HepG2 (cell line): ENCODE data around the gene COL18A1. TPM values are rescaled to one million over a fixed set of nuclear protein-coding genes. Genes with fewer than 3 reads are reported as not detected.

Source experiments
- ATRX ChIP-seq: sonication (generic); formaldehyde crosslinking; IDR thresholded peaks from 2 replicates; pipeline ENCODE4 v1.4.0; 2020; ENCODE audit warnings: missing genetic modification reagents, borderline replicate concordance
- CENPX ChIP-seq: sonication (generic); formaldehyde crosslinking; IDR thresholded peaks from 2 replicates; pipeline ENCODE4 v1.9.0; 2021; ENCODE audit warnings: mild to moderate bottlenecking, missing genetic modification reagents, moderate library complexity
- FOXM1 ChIP-seq: sonication (generic); formaldehyde crosslinking; IDR thresholded peaks from 2 replicates; pipeline ENCODE4 v1.5.0; 2020; ENCODE audit warnings: missing genetic modification reagents
- GFI1 ChIP-seq: sonication (generic); formaldehyde crosslinking; IDR thresholded peaks from 2 replicates; pipeline ENCODE4 v1.5.0; 2020; ENCODE audit warnings: missing genetic modification reagents, mild to moderate bottlenecking, borderline replicate concordance
- MEF2D ChIP-seq: sonication (generic); formaldehyde crosslinking; IDR thresholded peaks from 2 replicates; pipeline ENCODE4 v1.5.1; 2020; ENCODE audit warnings: mild to moderate bottlenecking, missing genetic modification reagents
- MYNN ChIP-seq: sonication (generic); formaldehyde crosslinking; IDR thresholded peaks from 2 replicates; pipeline ENCODE4 v1.4.0; 2020; ENCODE audit warnings: mild to moderate bottlenecking, low read depth, missing genetic modification reagents
- PRMT3 ChIP-seq: sonication (generic); formaldehyde crosslinking; IDR thresholded peaks from 2 replicates; pipeline ENCODE4 v1.8.1; 2022; ENCODE audit warnings: low read depth, mild to moderate bottlenecking, moderate library complexity, missing genetic modification reagents, borderline replicate concordance
- TCF7L2 ChIP-seq: IDR thresholded peaks from 2 replicates; pipeline ENCODE4 v1.6.1; 2011; ENCODE audit warnings: mild to moderate bottlenecking, low read depth, low read length, moderate library complexity
- ZFYVE20 ChIP-seq: sonication (generic); formaldehyde crosslinking; IDR thresholded peaks from 2 replicates; pipeline ENCODE4 v1.8.0; 2023; ENCODE audit warnings: low read depth, mild to moderate bottlenecking, moderate library complexity, missing genetic modification reagents, borderline replicate concordance
- ZNF138 ChIP-seq: sonication (generic); formaldehyde crosslinking; IDR thresholded peaks from 2 replicates; pipeline ENCODE4 v1.5.0; 2020; ENCODE audit warnings: mild to moderate bottlenecking, low read depth, missing genetic modification reagents
- ZNF160 ChIP-seq: sonication (generic); formaldehyde crosslinking; IDR thresholded peaks from 2 replicates; pipeline ENCODE4 v1.8.0; 2022; ENCODE audit warnings: mild to moderate bottlenecking, inconsistent platforms, missing genetic modification reagents
- ZNF207 ChIP-seq: fragments of 450-650 bp; IDR thresholded peaks from 2 replicates; pipeline ENCODE4 v1.6.1; 2016; ENCODE audit warnings: antibody characterized with exemption, borderline replicate concordance
- ZNF230 ChIP-seq: sonication (generic); formaldehyde crosslinking; IDR thresholded peaks from 2 replicates; pipeline ENCODE4 v1.4.0; 2020; ENCODE audit warnings: mild to moderate bottlenecking, missing genetic modification reagents
- ZNF331 ChIP-seq: sonication (generic); formaldehyde crosslinking; IDR thresholded peaks from 2 replicates; pipeline ENCODE4 v1.4.0; 2020; ENCODE audit warnings: missing genetic modification reagents
- ZNF343 ChIP-seq: sonication (generic); formaldehyde crosslinking; IDR thresholded peaks from 2 replicates; pipeline ENCODE4 v1.4.0; 2020; ENCODE audit warnings: mild to moderate bottlenecking, missing genetic modification reagents
- ZNF780A ChIP-seq: sonication (generic); formaldehyde crosslinking; IDR thresholded peaks from 2 replicates; pipeline ENCODE4 v1.8.0; 2022; ENCODE audit warnings: mild to moderate bottlenecking, missing genetic modification reagents, moderate library complexity
- ZNF781 ChIP-seq: sonication (generic); formaldehyde crosslinking; IDR thresholded peaks from 2 replicates; pipeline ENCODE4 v1.5.1; 2020; ENCODE audit warnings: borderline replicate concordance, mild to moderate bottlenecking, missing genetic modification reagents; ENCODE audit errors: not compliant biosample characterization
- polyA plus RNA-seq, 8 experiments: library from polyadenylated mRNA; depleted of rRNA in 3 of 8; stranded (reverse) in 7 of 8; unstranded in 1 of 8; fragments of >200 nt; fragmentation: Illumina TruSeq in 4 of 8; extraction: Trizol in 4 of 8; gene quantifications; 2 replicates each; pipeline versions ENCODE4 v1.2.1 to v1.2.3, GENCODE V29; 2011 to 2016; ENCODE audit warnings: low read depth in 4 of 8, missing spikeins in 1 of 8, mixed read lengths in 1 of 8; ENCODE audit not compliant: insufficient read depth in 1 of 8
- total RNA-seq, 5 experiments: library from RNA; depleted of rRNA; stranded (reverse); fragments of >200 nt; fragmentation: Illumina TruSeq; extraction: Trizol; gene quantifications; 2 replicates each; pipeline ENCODE4 v1.2.3, GENCODE V29; 2016; ENCODE audit warnings: low read depth in 1 of 5
- TF ChIP-seq, protein P1 (sequence below): IDR thresholded peaks from 2 replicates; pipeline ENCODE4 v1.6.1; 2016
- TF ChIP-seq, protein P2 (sequence below): sonication (generic); formaldehyde crosslinking; IDR thresholded peaks from 2 replicates; pipeline ENCODE4 v1.4.0; 2020; ENCODE audit warnings: missing genetic modification reagents, borderline replicate concordance
- TF ChIP-seq, protein P3 (sequence below): IDR thresholded peaks from 2 replicates; pipeline ENCODE4 v1.6.1; 2016; ENCODE audit warnings: low read depth

Gene COL18A1
- total and polyA plus RNA-seq, 2 of the 13 experiments (the other 11 are each of a cell fraction or from before 2014, with no cell fraction given): 79.0 to 102 TPM

DNA sequence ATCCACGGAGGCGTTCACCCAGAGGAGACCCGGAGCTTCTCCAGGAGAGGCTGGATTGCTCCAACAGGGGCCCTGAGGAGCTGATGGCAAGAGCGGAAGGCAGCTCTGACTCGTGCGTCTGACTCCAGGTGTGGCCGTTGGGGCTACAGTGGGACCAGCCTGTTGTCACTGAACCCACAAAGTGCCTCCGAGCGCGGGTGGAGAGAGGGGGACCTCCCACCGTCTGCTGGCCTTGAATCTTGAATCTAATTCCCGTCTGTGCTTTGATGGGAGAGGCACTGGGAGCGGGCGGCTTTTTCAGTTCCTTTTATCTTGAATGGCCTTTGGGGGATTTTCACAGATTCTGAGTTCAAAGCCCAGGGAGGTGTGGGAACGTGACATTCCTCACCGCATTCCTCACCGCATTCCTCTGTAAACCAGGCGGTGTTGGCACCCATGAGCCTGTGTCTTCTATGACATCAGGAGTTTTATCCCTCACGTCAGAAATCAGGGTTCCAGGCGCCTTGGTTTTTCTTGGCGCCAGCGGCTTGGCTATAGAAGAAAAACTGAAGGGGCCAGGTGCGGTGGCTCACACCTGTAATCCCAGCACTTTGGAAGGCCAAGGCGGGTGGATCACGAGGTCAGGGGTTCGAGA is 39.2 kb upstream of the COL18A1 start (continued):
- TF ChIP-seq ZNF343 (no peak), ZNF230 (no peak), ZNF160 (CRISPR knock-in tag) (0 out of 2 replicates have a peak, but pooled peaks have one; percentile 47), GFI1 (CRISPR knock-in tag) (peak; percentile 75; the same call in 1 of the 2 replicates), ATRX (CRISPR knock-in tag) (no peak), CENPX (CRISPR knock-in tag) (no peak), FOXM1 (CRISPR knock-in tag) (no peak), ZNF781 (CRISPR knock-in tag) (no peak), PRMT3 (no peak), MYNN (CRISPR knock-in tag) (no peak), MEF2D (no peak), ZNF331 (CRISPR knock-in tag) (no peak), ZNF780A (CRISPR knock-in tag) (no peak), ZNF207 (no peak), ZNF138 (no peak), TCF7L2 (peak; percentile 79; the same call in 1 of the 2 replicates), ZFYVE20 (CRISPR knock-in tag) (no peak)
- TF ChIP-seq, protein P1, sequence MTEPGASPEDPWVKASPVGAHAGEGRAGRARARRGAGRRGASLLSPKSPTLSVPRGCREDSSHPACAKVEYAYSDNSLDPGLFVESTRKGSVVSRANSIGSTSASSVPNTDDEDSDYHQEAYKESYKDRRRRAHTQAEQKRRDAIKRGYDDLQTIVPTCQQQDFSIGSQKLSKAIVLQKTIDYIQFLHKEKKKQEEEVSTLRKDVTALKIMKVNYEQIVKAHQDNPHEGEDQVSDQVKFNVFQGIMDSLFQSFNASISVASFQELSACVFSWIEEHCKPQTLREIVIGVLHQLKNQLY: peak; percentile 43; the same call in 1 of the 2 replicates
- TF ChIP-seq, protein P2, sequence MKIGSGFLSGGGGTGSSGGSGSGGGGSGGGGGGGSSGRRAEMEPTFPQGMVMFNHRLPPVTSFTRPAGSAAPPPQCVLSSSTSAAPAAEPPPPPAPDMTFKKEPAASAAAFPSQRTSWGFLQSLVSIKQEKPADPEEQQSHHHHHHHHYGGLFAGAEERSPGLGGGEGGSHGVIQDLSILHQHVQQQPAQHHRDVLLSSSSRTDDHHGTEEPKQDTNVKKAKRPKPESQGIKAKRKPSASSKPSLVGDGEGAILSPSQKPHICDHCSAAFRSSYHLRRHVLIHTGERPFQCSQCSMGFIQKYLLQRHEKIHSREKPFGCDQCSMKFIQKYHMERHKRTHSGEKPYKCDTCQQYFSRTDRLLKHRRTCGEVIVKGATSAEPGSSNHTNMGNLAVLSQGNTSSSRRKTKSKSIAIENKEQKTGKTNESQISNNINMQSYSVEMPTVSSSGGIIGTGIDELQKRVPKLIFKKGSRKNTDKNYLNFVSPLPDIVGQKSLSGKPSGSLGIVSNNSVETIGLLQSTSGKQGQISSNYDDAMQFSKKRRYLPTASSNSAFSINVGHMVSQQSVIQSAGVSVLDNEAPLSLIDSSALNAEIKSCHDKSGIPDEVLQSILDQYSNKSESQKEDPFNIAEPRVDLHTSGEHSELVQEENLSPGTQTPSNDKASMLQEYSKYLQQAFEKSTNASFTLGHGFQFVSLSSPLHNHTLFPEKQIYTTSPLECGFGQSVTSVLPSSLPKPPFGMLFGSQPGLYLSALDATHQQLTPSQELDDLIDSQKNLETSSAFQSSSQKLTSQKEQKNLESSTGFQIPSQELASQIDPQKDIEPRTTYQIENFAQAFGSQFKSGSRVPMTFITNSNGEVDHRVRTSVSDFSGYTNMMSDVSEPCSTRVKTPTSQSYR (CRISPR knock-in tag): no peak; the same call in 1 of the 2 replicates
- TF ChIP-seq, protein P3, sequence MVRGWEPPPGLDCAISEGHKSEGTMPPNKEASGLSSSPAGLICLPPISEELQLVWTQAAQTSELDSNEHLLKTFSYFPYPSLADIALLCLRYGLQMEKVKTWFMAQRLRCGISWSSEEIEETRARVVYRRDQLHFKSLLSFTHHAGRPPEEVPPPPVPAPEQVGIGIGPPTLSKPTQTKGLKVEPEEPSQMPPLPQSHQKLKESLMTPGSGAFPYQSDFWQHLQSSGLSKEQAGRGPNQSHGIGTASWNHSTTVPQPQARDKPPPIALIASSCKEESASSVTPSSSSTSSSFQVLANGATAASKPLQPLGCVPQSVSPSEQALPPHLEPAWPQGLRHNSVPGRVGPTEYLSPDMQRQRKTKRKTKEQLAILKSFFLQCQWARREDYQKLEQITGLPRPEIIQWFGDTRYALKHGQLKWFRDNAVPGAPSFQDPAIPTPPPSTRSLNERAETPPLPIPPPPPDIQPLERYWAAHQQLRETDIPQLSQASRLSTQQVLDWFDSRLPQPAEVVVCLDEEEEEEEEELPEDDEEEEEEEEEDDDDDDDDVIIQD (CRISPR knock-in tag): 0 out of 2 replicates have a peak, but pooled peaks have one; percentile 10
